SK-MEL-5 (cell line): ENCODE measurements around the gene EP300. TPM values are rescaled to one million over a fixed set of nuclear protein-coding genes. Genes with fewer than 3 reads are reported as not detected.

Experiments used
- DNase-seq: peaks from one replicate; pipeline ENCODE4 v3.0.0-alpha.2; 2016; ENCODE audit warnings: low read depth, low spot score
- in situ Hi-C: cut with HindIII; loops from 2 replicates; pipeline ENCODE4 v1.10.0; 2016; ENCODE audit warnings: low sequenced_read_pairs, high pct_unique_total_duplicates, low pct_unique_long_range_greater_than_20kb
- small RNA-seq, 2 experiments: library from RNA; depleted of rRNA; stranded (forward); fragments of <200 nt; gene quantifications; one replicate each; pipeline ENCODE3, GENCODE V24; 2014
- total RNA-seq: library from RNA; depleted of rRNA; stranded (reverse); fragments of >200 nt; shearing (Covaris generic); gene quantifications from 2 replicates; pipeline ENCODE4 v1.2.3, GENCODE V29; 2014; rRNA removed

EP300 gene
- total RNA-seq, 1 experiment from 2014 or later: 29.0 TPM

GRCh38 chr22:41223535-41223934 lies 131.1 kb downstream of the EP300 start:
- in situ Hi-C loops: no loop called here

GRCh38 chr22:41226723-41227655 lies 134.6 kb downstream of the EP300 start:
- DNase-seq: no peak
- in situ Hi-C loops: no loop called here

More at GRCh38 chr22:41223535-41223934, 131.1 kb downstream of the EP300 start:
- DNase-seq: no peak

- DNase-seq: no peak
- in situ Hi-C loops: no loop called here
Measured at GRCh38 chr22:41229215-41229614, 136.8 kb downstream of the EP300 start.

Small RNA genes within 50 kb of the gene (small RNA-seq; reads per million reads assigned to genes)
- gene RF00019 (0 reads per million in 2 experiments), gene RNU6-375P (0 reads per million in 2 experiments)

Other genes starting within 250 kb of the EP300 start
- gene ST13, start 236.0 kb upstream of the EP300 start, total RNA-seq: 385 and 493 TPM in 2 replicates
- gene XPNPEP3, start 235.4 kb upstream of the EP300 start, total RNA-seq: 11.3 and 14.6 TPM in 2 replicates
- not detected in 2 replicates for gene DNAJB7, start 230.5 kb upstream of the EP300 start, total RNA-seq
- gene RBX1, start 141.2 kb upstream of the EP300 start, total RNA-seq: 75.5 and 93.9 TPM in 2 replicates
- gene L3MBTL2, start 112.7 kb downstream of the EP300 start, total RNA-seq: 29.4 and 29.9 TPM in 2 replicates
- 0.13 and 0.56 TPM in 2 replicates for gene CHADL, start 148.3 kb downstream of the EP300 start, total RNA-seq
- gene RANGAP1, start 193.6 kb downstream of the EP300 start, total RNA-seq: 60.7 and 64.2 TPM in 2 replicates
- gene ZC3H7B, start 208.9 kb downstream of the EP300 start, total RNA-seq: 55.1 and 55.8 TPM in 2 replicates